Measurements from ENCODE around the gene PLCB4. TPM values are rescaled to one million over a fixed set of nuclear protein-coding genes. Genes with fewer than 3 reads are reported as not detected.

The PLCB4 gene
- total and polyA plus RNA-seq, 2 experiments from 2014 or later: 6.5 to 16.1 TPM

DNA sequence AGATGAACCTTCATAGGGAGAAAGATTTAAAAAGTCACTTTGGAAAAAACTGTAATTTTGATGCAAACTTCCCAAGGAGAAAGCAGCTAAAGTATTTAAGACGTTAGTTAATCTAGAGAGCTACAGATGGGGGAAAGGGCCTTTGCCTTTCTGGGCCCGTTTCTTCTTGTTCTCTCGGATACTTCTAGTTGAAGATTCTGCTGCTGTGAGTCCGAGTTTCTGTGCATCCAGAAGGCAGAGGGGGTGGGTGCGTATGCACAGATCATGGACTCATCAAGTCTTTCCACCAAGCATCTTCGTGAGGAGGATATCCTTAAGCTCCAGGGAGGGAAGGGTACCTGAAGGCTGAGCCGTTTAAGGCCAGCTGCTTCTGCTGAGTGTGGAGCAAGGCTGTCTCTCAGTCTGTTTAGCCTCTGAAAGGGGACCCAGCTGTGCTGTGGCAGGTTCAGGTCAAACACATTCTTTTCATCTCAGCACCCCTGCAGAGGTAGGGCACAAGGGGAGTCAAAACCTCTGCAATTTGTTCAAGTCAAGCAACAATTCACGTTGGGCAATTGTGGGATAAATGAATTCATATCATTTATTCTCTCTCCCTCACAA, 449.8 kb downstream of the PLCB4 start (continued):
- TF ChIP-seq NANOG (IDR thresholded peaks at IDR 0.05; ENCODE audit: borderline replicate concordance): peak; percentile 12; the same call in 1 of the 2 replicates
- TF ChIP-seq, protein P1, sequence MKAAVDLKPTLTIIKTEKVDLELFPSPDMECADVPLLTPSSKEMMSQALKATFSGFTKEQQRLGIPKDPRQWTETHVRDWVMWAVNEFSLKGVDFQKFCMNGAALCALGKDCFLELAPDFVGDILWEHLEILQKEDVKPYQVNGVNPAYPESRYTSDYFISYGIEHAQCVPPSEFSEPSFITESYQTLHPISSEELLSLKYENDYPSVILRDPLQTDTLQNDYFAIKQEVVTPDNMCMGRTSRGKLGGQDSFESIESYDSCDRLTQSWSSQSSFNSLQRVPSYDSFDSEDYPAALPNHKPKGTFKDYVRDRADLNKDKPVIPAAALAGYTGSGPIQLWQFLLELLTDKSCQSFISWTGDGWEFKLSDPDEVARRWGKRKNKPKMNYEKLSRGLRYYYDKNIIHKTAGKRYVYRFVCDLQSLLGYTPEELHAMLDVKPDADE (IDR thresholded peaks at IDR 0.05): no peak
- TF ChIP-seq ZNF114 (CRISPR knock-in tag; IDR thresholded peaks at IDR 0.05): 0 out of 2 replicates have a peak, but pooled peaks have one; percentile 6

DNA sequence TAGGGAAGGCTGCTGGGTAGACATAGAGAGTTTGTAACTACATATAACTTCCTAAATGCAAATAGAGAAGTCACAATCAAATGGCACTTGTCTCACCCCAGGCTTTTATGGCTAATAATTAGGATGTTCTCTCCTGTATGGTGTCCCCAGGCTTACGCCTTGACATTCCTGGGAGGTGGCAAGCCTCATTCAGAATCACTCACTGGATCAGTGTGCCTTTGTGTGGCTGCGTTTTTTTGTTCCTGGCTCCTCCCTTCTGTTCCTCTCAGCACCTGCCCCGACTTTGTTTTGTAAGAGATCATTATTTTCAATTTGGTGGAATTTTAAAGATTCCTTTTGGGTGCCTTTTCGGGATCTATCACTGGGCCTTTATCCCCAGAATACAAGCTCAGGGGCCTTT, 451.2 kb downstream of the PLCB4 start:
- Mint-ChIP-seq H3K27ac (no peak overlapping the region), H3K36me3 (ENCODE audit: low read depth) (peaks cover 13% of the 10 kb centered on the region; the same call in 2 of the 3 replicates), H3K4me1 (peaks cover 60% of the 10 kb centered on the region), H3K9me3 (no peaks in the 10 kb centered on the region; the same call in 1 of the 3 replicates), H3K27me3 (ENCODE audit: insufficient read depth, low read depth, poor library complexity) (peaks cover 54% of the 10 kb centered on the region), H3K4me3 (no peak overlapping the region; the same call in 2 of the 3 replicates)
- ATAC-seq (peak; percentile 6; the same call in 1 of the 3 replicates), DNase-seq (ENCODE audit: low spot score) (peak; percentile 30)
- Histone ChIP-seq H4K20me1 (replicated peaks; ENCODE audit: insufficient read depth) (0 out of 2 replicates have a peak, but pooled peaks cover 9% of the 10 kb centered on the region), H3K79me2 (replicated peaks; ENCODE audit: insufficient read depth) (no peaks in the 10 kb centered on the region), H3K4me1 (ENCODE audit: insufficient read depth) (peaks cover 54% of the 10 kb centered on the region), H3K27ac (ENCODE audit: low read depth) (no peak overlapping the region), H3K4me3 (no peak overlapping the region), H3K27me3 (ENCODE audit: insufficient read depth) (peaks cover 73% of the 10 kb centered on the region), H3K36me3 (ENCODE audit: insufficient read depth) (no peaks in the 10 kb centered on the region), H3K9me2 (ENCODE audit: insufficient read depth) (no peaks in the 10 kb centered on the region), H3K4me2 (no peak overlapping the region), H2AFZ (no peak overlapping the region), H3F3A (replicated peaks; ENCODE audit: low read depth) (0 out of 2 replicates have a peak, but pooled peaks cover 3% of the 10 kb centered on the region)
- TF ChIP-seq POLR2AphosphoS5 (IDR thresholded peaks at IDR 0.05; ENCODE audit: low read depth) (no peak), STAT1 (IDR thresholded peaks at IDR 0.05; ENCODE audit: unreplicated experiment) (no peak), JUNB (IDR thresholded peaks at IDR 0.05; ENCODE audit: unreplicated experiment) (no peak), CREB1 (CRISPR knock-in tag; IDR thresholded peaks at IDR 0.05; ENCODE audit: low read depth) (no peak), EZH2 (IDR thresholded peaks at IDR 0.05; ENCODE audit: low read depth, unreplicated experiment) (no peak)
- TF ChIP-seq, protein P2, sequence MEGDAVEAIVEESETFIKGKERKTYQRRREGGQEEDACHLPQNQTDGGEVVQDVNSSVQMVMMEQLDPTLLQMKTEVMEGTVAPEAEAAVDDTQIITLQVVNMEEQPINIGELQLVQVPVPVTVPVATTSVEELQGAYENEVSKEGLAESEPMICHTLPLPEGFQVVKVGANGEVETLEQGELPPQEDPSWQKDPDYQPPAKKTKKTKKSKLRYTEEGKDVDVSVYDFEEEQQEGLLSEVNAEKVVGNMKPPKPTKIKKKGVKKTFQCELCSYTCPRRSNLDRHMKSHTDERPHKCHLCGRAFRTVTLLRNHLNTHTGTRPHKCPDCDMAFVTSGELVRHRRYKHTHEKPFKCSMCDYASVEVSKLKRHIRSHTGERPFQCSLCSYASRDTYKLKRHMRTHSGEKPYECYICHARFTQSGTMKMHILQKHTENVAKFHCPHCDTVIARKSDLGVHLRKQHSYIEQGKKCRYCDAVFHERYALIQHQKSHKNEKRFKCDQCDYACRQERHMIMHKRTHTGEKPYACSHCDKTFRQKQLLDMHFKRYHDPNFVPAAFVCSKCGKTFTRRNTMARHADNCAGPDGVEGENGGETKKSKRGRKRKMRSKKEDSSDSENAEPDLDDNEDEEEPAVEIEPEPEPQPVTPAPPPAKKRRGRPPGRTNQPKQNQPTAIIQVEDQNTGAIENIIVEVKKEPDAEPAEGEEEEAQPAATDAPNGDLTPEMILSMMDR (conservative IDR thresholded peaks at IDR 0.05; ENCODE audit: low read depth in 2 of 2): no peak
- TF ChIP-seq, protein P3, sequence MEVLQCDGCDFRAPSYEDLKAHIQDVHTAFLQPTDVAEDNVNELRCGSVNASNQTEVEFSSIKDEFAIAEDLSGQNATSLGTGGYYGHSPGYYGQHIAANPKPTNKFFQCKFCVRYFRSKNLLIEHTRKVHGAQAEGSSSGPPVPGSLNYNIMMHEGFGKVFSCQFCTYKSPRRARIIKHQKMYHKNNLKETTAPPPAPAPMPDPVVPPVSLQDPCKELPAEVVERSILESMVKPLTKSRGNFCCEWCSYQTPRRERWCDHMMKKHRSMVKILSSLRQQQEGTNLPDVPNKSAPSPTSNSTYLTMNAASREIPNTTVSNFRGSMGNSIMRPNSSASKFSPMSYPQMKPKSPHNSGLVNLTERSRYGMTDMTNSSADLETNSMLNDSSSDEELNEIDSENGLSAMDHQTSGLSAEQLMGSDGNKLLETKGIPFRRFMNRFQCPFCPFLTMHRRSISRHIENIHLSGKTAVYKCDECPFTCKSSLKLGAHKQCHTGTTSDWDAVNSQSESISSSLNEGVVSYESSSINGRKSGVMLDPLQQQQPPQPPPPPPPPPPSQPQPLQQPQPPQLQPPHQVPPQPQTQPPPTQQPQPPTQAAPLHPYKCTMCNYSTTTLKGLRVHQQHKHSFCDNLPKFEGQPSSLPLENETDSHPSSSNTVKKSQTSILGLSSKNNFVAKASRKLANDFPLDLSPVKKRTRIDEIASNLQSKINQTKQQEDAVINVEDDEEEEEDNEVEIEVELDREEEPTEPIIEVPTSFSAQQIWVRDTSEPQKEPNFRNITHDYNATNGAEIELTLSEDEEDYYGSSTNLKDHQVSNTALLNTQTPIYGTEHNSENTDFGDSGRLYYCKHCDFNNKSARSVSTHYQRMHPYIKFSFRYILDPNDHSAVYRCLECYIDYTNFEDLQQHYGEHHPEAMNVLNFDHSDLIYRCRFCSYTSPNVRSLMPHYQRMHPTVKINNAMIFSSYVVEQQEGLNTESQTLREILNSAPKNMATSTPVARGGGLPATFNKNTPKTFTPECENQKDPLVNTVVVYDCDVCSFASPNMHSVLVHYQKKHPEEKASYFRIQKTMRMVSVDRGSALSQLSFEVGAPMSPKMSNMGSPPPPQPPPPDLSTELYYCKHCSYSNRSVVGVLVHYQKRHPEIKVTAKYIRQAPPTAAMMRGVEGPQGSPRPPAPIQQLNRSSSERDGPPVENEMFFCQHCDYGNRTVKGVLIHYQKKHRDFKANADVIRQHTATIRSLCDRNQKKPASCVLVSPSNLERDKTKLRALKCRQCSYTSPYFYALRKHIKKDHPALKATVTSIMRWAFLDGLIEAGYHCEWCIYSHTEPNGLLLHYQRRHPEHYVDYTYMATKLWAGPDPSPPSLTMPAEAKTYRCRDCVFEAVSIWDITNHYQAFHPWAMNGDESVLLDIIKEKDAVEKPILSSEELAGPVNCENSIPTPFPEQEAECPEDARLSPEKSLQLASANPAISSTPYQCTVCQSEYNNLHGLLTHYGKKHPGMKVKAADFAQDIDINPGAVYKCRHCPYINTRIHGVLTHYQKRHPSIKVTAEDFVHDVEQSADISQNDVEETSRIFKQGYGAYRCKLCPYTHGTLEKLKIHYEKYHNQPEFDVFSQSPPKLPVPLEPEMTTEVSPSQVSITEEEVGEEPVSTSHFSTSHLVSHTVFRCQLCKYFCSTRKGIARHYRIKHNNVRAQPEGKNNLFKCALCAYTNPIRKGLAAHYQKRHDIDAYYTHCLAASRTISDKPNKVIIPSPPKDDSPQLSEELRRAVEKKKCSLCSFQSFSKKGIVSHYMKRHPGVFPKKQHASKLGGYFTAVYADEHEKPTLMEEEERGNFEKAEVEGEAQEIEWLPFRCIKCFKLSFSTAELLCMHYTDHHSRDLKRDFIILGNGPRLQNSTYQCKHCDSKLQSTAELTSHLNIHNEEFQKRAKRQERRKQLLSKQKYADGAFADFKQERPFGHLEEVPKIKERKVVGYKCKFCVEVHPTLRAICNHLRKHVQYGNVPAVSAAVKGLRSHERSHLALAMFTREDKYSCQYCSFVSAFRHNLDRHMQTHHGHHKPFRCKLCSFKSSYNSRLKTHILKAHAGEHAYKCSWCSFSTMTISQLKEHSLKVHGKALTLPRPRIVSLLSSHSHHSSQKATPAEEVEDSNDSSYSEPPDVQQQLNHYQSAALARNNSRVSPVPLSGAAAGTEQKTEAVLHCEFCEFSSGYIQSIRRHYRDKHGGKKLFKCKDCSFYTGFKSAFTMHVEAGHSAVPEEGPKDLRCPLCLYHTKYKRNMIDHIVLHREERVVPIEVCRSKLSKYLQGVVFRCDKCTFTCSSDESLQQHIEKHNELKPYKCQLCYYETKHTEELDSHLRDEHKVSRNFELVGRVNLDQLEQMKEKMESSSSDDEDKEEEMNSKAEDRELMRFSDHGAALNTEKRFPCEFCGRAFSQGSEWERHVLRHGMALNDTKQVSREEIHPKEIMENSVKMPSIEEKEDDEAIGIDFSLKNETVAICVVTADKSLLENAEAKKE (CRISPR knock-in tag; IDR thresholded peaks at IDR 0.05): no peak
- TF ChIP-seq, protein P1 (IDR thresholded peaks at IDR 0.05): no peak

Data from GM23338 (cell line).